HG02678 (cell line): ENCODE data around the gene SPCS1.
"Not testable (repeated sequence)": the region's sequence is repeated elsewhere in the genome, so short reads cannot be mapped to it uniquely, and the experiment has no call there.

Experiments
- ATAC-seq: cut with Tn5 transposase; IDR thresholded peaks from one replicate; pipeline ENCODE4 v1.9.1; 2021; ENCODE audit warnings: mild to moderate bottlenecking, moderate library complexity; ENCODE audit not compliant: unreplicated experiment

The SPCS1 gene

GRCh38 chr3:52705688-52706686 lies at the start of gene SPCS1, which contains the start of gene GLT8D1:
SPCS1 (plus strand) TSS chr3:52706106; CDS start chr3:52706247, 141 bp downstream.
GLT8D1 (minus strand) TSS chr3:52705791; CDS start chr3:52700460, 5,331 bp downstream.
- ATAC-seq = peak; percentile 76

DNA sequence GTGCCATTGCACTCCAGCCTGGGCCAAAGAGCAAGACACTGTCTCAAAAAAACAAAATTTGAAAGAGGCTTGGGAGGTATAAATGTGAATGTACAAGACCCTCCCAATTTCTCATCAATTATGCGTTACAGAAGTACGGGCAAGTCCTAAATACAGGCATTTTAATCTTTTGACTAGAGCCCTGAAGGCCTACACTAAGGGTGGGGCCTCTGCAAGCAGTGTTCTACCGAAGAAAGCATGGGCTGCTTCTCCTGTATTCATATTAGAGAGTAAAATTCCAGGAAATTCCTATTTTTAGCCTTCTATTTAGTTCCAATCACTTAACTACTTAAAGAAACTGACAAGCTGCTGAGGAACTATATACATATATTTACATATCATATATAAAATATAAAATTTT lies 45.9 kb upstream of the SPCS1 start:
- ATAC-seq = no peak

DNA sequence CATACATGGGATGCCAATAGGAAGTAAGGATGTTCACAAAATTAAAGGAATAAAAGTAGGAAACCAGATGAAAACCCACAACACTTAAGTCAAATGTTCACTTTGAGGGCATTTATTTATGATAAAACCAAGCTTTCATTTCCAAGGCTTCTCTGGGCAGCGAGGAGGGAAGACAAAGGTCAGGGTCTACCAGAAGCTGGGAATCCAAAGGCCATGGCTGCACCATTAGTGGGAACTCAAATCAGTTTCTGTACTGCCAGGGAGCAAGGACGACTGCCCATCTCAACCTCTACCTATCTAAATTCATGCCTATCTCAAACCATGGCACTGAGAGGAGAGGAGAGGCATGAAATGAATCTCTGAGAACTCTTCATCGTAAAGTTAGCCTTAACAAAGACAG lies 42.8 kb upstream of the SPCS1 start:
- no peak for ATAC-seq

- ATAC-seq = no peak
These were observed 35.0 kb upstream of the SPCS1 start for GRCh38 chr3:52670621-52671521.

- no peak for ATAC-seq
These were observed 34.2 kb upstream of the SPCS1 start for GRCh38 chr3:52671676-52672075.

GRCh38 chr3:52676201-52676600 lies 29.7 kb upstream of the SPCS1 start:
- ATAC-seq = not testable (repeated sequence)

DNA sequence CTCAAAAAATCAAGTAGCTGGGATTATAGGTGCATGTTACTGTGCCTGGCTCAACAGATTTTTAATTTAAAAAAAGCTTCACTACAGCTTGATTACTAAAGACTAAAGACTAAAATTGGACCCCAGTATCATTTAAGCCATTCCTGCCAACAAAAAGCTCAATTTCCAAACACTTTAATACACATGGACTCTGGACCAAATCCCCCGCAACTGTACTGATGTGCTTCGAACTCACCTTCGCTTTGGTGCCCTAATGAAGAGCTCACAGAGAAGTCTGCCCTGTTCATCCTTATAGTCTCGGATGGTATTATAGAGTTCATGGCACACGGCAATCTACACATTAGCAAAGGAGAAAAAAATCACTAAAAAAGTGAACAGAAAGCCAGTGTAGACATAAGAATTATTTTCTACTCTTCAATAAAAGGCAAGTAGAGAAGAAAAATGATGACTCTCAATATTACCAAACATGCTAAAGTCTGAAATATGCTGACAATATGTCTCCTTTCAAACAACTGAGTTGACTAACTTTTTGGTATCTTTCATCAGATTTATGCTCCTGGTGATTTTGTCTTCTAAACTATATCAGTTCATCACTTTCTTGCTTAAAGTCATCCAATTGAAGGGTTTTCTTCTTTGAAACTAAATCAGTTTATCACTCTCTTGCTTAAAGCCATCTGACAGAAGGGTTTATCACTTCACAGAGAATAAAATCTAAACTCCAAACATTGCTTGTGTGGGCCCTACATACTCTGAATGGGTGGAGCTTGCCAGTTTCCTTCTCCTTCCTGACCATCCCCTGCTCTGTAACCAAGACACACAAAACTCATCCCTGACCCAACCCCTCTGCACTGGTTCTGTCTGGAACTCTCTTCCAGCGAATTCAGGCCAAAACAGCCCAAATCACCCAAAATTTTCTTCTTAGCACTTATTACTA lies 27.4 kb upstream of the SPCS1 start:
- no peak for ATAC-seq

DNA sequence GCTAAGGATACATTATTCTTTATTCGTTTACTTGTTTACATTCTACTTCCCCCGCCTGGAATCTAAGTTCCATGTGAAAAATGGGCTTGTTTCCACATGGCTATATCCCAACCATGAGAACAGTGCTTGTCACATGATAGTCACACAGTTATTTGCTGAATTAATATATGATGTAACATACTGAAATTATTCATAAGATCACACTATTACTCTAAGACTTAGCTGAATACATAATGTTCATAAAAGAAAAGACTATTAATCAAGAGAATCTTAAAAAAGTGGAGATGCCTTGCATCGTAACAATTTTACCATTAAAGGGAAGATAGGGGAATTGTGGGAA lies 26.7 kb upstream of the SPCS1 start:
- ATAC-seq = no peak

GRCh38 chr3:52679811-52680210 lies 26.1 kb upstream of the SPCS1 start:
- no peak for ATAC-seq

- ATAC-seq = no peak
These were observed 24.3 kb upstream of the SPCS1 start for GRCh38 chr3:52681596-52681995.

- ATAC-seq = no peak
These were observed 23.9 kb upstream of the SPCS1 start for GRCh38 chr3:52682016-52682415.

GRCh38 chr3:52683611-52684010 lies 22.3 kb upstream of the SPCS1 start:
- ATAC-seq = no peak

GRCh38 chr3:52684184-52684583 lies 21.7 kb upstream of the SPCS1 start:
- no peak for ATAC-seq

DNA sequence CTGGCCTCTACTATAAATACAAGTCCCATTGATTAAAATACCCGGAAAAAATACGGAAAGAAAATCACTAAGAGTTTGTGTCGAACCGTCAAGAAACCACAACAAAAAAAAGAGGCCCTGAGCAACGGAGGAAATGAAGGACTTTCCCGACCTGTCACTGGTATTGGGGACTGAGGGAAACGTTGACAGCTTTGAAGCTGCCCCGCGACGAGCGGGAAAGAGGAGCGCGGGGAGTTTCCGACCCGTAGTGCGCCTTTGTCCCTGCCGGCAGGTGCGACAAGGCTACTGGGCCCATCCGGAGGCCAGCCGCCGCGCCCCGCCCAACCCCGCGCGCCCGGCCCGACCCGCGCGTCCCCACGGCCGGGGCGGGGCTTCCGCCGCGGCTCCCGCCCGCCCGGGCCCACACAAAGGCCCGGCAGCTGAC lies 20.6 kb upstream of the SPCS1 start:
- peak; percentile 80 for ATAC-seq

GRCh38 chr3:52685709-52686691 lies 19.9 kb upstream of the SPCS1 start, which contains the start of the genes GNL3 and PBRM1:
GNL3 (plus strand) TSS chr3:52686032; CDS start chr3:52686093, 61 bp downstream.
PBRM1 (minus strand) TSS chr3:52685913.
- ATAC-seq = peak; percentile 72

- ATAC-seq = no peak
These were observed 17.6 kb upstream of the SPCS1 start for GRCh38 chr3:52688266-52688665.

GRCh38 chr3:52689151-52689550 lies 16.8 kb upstream of the SPCS1 start:
- no peak for ATAC-seq

GRCh38 chr3:52690560-52690959 lies 15.3 kb upstream of the SPCS1 start:
- ATAC-seq = no peak

- ATAC-seq = no peak
These were observed 12.8 kb upstream of the SPCS1 start for GRCh38 chr3:52693071-52693470.
